H4 (cell line): ENCODE measurements around the gene CD164. TPM values are rescaled to one million over a fixed set of nuclear protein-coding genes. Genes with fewer than 3 reads are reported as not detected.

Source experiments
- DNase-seq: peaks from one replicate; pipeline ENCODE4 v3.0.0-alpha.2; 2015; ENCODE audit warnings: low spot score
- total RNA-seq: library from RNA; depleted of rRNA; stranded (reverse); fragments of >200 nt; shearing (Covaris generic); gene quantifications from 2 replicates; pipeline ENCODE4 v1.2.3, GENCODE V29; 2014; rRNA removed

CD164 gene
- total RNA-seq: 92.0 and 115 TPM in 2 replicates

DNA sequence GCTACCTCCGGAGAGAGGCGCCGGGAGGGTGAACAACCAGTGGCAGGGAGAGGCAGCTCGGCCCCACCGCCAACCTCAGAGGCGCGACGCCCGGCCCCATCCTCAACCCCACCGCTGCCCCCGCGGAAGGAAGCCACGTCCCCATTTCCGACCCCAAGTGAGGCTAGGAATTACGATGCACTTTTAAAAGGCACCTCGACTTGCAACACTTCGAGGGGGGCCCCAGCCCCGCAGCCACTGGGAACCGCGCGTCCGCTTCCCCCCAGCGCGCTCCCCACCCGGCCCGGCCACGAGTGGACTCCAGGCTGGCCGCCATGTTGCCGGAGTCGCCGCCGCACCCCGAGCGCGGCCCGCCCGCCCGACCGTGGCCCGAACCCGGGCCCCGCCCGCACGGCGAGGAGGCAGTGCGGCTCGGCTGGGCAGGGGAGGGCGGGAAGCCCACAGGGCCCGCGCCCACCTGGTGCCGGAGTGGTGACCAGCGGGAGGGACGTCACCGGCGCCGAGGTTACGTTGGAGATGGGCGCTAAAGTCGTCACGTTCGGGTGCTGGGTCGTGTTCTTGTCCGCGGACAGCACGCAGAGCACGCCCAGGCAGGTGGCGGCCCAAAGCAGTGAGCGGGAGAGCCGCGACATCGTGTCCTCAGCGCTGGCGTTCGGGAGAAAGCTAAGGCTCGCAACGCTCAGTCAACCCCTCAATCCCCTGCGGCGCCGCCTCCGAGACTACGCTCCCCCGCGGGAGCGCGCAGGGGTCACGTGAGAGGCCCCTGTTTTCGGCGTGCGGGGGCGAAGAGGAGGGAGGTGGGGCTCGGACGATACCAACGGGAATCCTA is at the start of gene CD164:
Gene CD164, minus strand, starts transcription at position 721 of the 829 bp plus-strand sequence. Its CDS starts 89 bp downstream, at position 632.
- DNase-seq: peak; percentile 76

DNA sequence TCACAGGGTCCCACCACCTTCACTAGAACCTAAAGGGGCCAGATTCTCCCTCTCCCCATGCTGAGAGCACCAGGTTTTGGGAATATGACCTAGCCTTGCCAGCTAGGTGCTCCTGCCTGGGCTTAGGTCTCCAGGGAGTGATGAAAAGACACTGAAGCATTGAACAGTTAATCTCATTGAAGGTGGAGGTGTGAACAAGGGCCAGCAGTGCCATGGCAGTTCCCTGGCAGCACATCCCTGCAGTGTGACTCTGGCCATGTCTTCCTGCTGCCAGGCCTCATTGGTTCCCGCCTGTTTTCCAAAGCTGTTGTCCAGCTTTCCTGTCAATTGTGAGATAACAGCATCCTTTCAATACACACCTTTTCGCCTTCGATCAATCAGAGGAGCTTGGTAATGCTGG is 47.2 kb upstream of the CD164 start:
- DNase-seq: no peak

DNA sequence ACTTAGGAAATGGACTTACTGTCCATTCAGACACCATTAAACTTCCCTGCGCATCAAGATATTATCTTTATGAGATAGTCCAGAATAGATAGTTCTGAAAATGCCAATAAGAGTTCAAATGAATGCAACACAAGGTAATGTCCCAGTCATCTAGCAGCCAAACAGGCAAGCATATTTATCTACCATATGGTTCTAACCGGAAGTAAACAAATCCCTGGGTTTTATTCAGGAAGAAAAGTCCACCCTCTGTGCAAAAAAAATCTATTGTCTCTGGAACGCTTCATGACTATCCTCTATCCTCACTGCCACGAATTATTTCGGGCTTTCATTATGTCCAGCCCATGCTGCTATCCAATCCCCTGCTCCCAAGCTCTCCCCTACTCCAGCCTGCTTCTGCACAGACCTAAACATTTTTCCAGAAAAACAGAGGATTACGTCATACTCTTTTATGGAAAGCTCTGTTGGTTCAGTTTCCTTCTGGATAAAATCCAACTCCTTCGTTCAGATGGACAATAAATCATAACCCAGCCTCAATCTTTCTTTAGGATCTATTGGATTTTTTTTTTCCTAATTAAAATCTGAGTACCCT is 46.7 kb upstream of the CD164 start:
- DNase-seq: peak; percentile 30

DNA sequence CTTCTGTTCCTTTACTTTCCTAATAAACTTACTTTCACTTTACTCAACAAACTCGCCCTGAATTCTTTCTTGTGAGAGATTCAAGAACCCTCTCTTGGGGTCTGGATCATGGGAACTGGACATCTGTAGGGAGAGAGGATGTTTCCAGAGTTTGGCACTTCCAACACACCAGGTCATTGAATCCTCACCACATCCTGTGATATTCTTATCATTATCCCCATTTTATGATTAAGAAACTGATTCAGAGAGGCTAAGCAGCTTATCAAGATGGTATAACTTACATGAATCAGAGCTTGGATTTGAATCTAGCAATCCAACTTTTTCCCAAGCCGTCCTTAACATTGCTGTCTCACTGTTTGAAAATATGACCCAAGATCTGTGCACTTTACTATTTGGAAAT is 42.7 kb upstream of the CD164 start:
- no peak for DNase-seq

DNA sequence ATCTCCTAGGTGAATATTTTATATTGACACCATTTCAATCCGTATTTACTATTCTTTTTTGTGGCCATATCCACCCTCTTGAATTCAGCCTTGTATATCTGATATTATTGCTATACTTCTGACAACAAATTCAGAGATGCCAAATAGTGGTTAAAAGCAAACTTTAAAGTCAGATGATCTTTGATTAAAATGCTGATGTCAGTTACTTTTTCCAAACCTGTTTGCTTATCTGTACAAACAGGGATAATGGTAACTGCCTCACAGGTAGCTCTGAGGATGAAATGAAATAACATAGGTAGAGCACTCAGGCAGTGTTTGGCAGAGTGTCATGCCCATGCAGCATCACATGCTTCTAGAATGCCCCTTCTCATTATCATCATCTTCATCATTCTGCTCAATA is 38.9 kb upstream of the CD164 start:
- DNase-seq: no peak

DNA sequence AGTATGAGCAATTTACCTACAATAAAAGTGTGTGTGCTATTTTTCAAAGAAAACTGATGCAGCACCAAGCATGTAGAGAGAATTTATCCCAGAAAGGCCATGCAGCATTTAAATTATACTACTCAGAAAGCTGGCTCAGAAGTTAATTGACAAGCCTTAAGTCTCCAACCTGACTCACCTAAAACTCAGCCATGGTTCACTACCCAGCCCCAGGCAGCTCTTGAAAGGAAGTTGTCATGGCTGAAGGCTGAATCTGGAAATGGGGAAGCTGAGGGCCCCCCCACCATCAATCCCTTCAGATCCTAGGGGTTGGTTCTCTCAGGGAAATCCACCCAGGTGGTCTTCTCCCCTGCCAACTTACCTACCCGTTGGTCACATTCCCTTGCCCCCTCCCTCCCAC is 38.5 kb upstream of the CD164 start:
- no peak for DNase-seq

DNA sequence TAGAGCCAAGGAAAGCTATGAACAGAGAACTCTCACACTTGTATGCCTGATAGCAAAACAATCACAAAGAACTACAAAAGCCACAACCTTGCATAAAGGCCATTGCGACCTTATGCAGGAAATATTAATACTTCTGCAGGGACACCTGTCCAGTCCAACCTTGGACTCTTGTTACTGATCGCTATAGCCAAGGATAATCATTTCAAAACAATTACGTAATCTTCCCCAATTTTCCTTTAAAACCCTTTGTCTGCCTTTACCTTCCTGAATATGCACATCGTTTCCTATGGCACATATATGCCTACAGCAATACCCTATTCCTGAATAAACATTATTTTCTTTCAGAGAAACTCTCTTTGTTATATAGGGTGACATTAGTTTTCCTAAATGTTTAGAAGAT is 35.4 kb upstream of the CD164 start:
- no peak for DNase-seq

DNA sequence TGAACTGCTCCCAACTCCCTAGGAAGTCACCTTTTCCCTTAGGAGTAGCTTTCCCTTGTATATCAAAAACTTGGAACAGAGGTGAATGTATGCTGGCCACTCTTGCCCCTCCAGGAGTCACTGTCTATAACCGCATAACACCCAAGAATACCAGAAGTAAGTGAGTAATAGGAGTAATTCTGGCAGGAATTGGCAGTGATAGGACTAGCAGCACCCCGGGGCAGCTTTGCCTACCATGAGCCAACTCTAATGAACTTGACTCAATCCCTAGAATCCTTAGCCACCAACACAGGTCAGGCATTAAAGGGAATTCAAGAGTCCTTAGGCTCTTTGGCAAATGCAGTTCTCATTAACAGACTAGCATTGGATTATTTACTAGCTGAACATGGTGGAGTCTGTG is 28.8 kb upstream of the CD164 start:
- no peak for DNase-seq

DNA sequence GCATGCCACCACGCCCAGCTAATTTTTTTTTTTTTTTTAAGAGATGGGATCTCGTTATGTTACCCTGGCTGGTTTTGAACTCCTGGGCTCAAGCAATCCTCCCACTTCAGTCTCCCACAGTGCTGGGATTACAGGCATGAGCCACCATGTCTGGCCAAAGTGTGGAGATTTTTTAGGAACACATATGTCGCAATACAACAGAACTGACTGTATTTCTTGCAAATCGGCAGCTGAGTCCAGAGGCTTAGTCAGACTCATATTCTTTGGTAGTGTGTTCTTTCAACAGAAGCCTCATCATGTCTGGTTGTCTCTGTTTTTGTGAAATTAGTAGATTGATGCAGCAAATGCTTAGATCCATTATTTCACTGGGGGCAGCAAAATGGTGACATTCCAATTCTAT is 23.9 kb upstream of the CD164 start:
- no peak for DNase-seq

DNA sequence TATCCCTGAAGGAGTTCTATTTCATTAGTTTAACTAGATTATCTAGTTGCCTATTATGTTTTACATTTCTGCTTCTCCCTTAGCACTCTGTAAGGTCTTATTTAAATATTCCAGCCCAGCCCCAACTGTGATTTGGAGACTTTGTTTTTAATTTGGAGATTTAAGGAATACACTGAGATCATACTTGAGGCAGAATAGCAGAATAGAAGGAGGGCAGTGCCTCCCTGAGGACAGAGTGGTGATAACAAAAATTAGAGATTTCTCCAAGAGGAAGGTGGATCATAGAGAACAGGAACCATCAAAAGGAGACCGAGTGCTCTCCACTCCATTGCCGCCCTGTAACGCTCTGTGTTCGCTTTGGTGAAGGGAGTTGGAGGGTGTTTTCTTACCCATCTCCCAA is 14.8 kb upstream of the CD164 start:
- no peak for DNase-seq

DNA sequence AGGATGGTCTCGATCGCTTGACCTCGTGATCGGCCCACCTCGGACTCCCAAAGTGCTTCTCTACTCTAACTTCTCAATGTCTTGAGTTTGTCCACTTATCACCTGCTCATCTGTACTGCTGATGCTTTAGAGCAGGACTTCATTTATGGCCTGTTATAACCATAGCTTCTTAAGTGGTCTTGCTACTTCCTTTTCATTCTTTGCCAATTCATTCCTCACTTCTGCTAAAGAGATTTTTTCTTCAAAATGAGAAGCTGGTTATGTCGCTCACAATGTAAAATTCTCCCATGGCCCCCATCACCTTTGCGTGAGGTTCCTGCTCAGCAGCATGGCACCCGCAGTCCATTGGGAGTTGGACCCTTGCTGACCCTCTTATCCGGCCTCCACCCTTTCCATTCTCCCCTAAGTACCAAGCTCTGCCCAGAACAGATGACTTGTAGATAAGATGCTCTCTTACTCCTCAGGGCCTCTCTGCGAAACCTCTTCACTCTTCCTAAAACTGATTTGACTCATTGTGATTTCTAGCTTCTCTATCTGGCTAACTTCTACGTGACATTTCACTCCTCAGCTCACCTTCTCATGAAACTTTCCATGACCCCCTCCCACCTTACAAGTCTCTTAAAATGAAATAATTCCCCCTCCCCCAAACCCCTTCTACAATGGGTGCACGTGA is 13.9 kb upstream of the CD164 start:
- DNase-seq: no peak

DNA sequence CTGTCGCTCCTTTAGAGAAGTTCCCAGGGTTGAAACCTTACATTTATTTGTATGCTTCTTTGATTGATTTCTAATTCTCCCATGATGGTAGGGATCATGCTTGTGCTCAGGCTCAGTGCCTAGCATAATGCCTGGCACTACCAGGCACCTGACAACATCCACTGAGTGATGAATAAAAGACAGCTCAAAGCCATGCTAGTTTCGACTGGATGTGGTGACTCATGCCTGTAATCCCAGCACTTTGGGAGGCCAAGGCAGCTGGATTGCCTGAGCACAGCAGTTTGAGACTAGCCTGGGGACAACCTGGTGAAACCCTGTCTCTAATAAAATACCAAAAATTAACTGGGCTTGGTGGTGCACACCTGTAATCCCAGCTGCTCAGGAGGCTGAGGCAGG is 11.6 kb upstream of the CD164 start:
- no peak for DNase-seq

DNA sequence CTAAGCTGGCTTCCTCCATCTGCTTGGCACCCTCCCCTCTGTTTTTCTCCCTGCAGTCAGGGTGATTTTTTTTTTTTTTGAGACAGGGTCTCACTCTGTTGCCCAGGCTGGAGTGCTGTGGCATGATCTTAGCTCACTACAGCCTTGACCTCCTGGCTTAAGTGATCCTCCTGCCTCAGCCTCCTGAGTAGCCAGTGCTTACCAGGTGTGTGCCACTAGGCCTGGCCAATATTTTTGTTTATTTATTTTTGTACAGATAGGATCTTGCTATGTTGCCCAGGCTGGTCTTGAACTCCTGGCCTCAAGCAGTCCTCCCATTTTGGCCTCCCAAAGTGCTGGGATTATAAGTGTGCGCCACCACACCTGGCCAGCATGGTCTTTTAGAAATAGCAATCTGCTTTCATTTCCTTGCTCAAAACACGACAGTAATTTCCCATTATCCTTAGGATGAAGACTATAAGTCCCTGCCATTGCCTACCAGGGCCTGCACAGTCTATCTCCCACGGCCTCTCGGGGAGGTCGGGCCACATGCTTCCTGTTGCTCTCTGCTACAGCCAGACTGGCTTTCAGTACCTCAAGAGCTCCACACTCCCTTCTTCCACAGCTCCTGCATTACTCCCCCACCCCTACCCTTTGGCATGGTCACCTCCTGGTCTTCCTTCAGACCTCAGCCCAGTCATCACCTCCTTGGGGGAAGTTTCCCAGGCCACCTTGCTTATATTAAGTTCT is 11.1 kb upstream of the CD164 start:
- DNase-seq: no peak

DNA sequence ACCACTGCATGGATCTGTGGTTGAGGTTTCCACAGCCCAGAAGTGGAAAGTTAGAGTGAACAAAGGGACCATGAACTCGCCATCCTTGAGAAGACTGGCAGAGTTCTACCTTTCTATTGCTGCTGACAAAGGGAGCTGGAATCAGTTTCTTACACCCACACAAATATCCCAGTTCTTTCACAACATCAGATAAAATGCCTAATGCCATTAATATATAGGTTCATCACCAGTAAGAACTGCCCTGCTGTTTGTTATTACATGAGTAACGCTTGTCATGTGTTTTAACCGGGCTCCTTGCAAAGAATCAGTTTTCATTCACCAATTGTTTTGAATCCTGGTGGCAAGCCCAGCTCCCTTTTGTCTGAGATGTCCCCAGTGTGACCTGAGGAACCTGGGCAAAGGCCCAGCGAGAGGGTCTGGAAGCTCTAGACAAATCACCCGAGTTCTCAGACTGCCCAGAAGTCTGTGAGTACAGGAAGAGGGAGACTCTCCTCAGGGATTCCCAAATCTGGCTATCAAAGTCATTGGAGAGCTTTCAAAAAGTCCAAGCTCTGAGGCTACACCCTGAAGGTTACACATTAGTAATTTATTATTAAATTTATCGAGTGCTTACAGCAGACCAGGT is 7.5 kb upstream of the CD164 start:
- no peak for DNase-seq

DNA sequence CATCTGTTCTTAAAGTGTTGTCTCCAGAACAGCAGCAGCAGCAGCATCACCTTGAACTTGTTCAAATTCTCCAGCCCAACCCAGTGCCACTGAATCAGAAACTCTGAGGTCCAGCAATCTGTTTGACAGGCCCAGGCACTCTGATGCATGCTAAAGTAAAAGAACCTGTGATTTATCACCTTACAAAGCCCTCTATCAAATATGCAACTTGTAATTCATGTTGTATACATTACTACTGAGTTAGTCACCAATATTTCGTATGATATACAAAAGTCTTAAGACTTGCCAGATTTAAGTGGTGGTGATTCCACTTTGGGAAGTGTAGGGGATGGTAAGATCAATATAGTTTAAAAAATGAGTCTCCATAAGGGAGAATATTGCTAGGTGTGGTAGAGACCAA is 6.0 kb upstream of the CD164 start:
- DNase-seq: no peak

DNA sequence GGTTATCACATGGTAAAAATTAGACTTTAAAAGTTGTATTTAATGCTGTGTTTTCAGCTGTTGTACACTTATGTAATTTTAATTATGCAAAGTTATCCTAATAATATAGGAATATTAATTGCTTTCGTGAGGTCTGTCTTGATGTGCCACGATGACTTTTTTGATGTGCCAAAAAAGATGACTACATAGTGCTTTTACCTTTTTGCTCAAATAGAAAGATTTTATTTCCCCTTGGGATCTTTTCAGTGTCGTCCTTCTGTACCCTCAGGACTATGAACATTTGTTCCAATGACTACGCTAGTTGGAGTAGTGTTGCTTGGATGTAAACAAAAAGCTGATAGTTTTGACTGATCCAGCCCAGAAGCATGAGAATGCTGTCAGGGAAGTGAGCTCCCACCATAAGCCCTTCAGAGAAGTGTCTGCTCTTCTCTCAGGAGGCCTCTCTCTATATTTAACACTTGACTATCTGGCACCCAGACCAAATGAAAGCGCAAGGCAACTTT is 1.2 kb upstream of the CD164 start:
- no peak for DNase-seq

DNA sequence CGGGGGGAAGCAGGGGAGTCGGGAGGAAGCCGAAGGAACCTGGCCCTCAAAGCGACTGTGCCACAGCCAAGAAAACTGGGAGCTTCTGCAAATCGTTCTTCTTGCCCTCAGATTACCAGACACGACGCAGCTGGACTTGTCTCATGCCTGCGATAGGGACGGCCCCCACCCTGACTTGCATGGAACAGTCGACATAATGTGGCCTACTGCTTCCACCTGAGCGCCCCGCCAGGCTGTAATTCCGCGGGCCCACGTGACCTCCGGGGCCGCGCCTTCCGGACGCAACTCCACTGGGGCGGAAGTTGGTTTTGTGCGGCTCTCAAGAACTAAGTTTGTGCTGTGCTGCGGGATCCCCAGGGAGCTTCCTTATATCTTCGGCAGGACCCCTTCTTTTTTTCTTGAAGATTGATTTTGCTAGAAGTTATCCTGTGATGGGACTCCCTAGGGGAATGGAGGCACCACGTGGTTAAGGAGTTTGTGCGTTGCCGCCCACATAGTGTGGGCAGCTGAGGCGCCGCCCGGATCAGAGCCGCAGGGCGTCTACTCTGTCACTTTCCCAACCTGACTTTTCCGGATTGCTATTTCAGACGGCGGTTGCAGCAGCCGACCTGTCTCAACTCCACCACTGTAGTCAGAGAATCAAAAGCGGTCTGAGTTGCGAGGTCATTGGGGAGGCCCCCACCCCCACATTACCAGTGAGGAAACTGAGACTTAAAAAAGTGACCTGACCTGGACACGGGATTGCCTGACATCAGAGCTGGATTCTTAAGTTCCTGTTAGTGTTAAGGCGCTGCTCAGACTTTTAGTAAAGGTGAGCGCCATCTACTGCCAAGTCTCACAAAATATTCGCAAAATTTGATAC is 540 bp upstream of the CD164 start:
- DNase-seq: peak; percentile 82

DNA sequence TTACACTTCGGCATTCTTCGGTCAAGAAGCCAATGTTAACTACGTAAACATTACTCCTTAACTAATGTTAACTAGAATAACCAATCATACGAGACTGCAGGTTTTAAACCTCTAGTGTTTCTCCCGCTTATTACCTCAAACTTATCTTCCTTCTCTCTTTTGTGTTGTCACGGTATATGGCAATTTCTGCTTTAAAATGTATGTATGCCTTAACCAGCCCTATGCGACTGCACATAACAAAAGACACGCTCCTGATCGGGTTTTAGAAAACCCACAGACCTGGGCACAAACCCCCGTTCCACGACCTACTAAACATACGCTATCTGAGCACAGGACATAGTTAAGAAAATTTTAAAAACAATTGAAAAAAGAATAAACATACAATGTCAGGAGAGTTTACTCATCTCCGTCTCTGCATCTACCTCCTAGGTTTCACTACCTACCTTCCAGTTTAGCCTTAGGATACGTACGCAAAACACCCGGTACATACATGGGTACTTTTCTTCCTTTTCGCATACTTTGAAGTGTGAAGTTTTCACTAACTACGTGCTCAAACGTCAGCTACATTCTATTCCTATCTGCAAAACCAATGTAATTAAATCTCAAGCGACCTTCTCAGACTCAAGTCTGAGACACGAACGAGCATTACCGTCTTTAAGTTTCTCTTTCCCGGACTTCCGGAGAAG is 1.1 kb downstream of the CD164 start:
- DNase-seq: no peak

DNA sequence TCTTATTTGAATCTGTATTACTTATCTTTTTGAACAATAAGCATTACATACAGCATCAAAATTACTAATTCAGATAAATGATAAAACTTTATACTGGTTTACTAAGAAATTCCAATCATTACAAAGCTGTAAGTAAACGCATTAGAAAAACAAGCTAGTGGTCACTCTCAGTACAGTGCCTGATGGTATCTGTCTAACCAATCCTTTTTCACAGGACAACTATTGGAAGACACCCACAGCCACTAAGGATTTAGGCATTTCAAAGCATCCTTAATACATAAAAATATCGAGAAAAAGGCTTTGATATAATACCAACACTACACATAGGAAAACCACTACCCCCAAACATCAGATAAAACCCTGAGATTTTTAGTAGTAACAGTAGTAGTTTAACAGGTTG is 2.6 kb downstream of the CD164 start:
- no peak for DNase-seq

DNA sequence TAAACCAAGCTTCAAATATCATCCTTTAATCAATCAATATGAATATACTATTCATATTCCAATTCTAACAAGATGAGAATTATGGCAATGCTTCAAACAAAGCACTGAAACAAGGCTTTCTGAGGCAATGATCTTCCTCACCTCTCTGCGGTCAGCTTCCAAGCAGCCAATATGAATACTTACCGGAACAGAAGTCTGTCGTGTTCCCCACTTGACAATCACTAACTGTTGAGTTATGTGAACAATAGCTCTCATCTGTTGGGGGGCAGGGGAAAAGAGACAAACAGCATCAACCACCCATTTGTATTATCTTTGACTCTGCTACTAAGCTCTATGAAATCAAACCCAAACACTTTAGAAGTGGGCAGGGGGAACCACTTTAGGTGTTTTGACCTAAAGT is 4.5 kb downstream of the CD164 start:
- no peak for DNase-seq
